Astrocyte (in vitro differentiated cells and primary cell): ENCODE data around the gene WFDC6.

ENCODE experiments used
- CTCF ChIP-seq: IDR thresholded peaks from 2 replicates; pipeline ENCODE4 v1.5.1; 2011; ENCODE audit warnings: low read depth, mild to moderate bottlenecking, inconsistent platforms, low read length, moderate library complexity; ENCODE audit not compliant: insufficient read depth
- EZH2 ChIP-seq: IDR thresholded peaks from 2 replicates; pipeline ENCODE4 v1.6.1; 2012; ENCODE audit warnings: mild to moderate bottlenecking, low read length, inconsistent platforms; ENCODE audit not compliant: insufficient read depth

GRCh38 chr20:45487231-45487635 is 52.0 kb downstream of the WFDC6 start:
- TF ChIP-seq EZH2 (no peak), CTCF (peak; percentile 3)
